ENCODE measurements around the gene DNAI4. TPM values are rescaled to one million over a fixed set of nuclear protein-coding genes. Genes with fewer than 3 reads are reported as not detected.

Gene DNAI4
- total and polyA plus RNA-seq, 2 of the 8 experiments (the other 6 are each of a cell fraction or from before 2014, with no cell fraction given): 0.32 to 2.1 TPM

- CTCF ChIA-PET (ENCODE audit: partially characterized antibody): no interaction called here
- no peaks in the 10 kb centered on the region for H3K36me3 ChIP-seq (ENCODE audit: control insufficient read depth in 2 of 4, insufficient read depth in 4 of 4, low read length in 3 of 4)
- no peak overlapping the region for H2BK15ac ChIP-seq (ENCODE audit: low read length)
- FAIRE-seq (no peak), DNase-seq (ENCODE audit: low read depth in 1 of 2, low spot score in 2 of 2) (no peak)
- no peak overlapping the region for H2BK120ac ChIP-seq (replicated peaks; ENCODE audit: low read depth, low read length)
- H3K9ac ChIP-seq (replicated peaks in 1 of 4; ENCODE audit: extremely low read depth in 1 of 4, low read depth in 3 of 4, low read length in 3 of 4): no peak overlapping the region
- no peaks in the 10 kb centered on the region for H3K23me2 ChIP-seq (ENCODE audit: low read depth, low read length)
- H4K91ac ChIP-seq (replicated peaks; ENCODE audit: insufficient read length, low read length): no peak overlapping the region
- H3K4me1 ChIP-seq (replicated peaks in 1 of 4; ENCODE audit: control insufficient read depth in 3 of 4, insufficient read depth in 4 of 4, low read length in 3 of 4): no peaks in the 10 kb centered on the region
- no peak overlapping the region for H4K5ac ChIP-seq (ENCODE audit: insufficient read length, low read depth, low read length)
- no peaks in the 10 kb centered on the region for H3K79me1 ChIP-seq (ENCODE audit: low read depth, low read length)
- H3K79me2 ChIP-seq (ENCODE audit: control insufficient read depth in 1 of 2, insufficient read depth in 2 of 2, low read length in 2 of 2): no peaks in the 10 kb centered on the region
- no peak overlapping the region for H2BK12ac ChIP-seq (ENCODE audit: low read depth, low read length)
- no peak overlapping the region for H2BK5ac ChIP-seq (ENCODE audit: low read depth, low read length)
- no peak overlapping the region for H4K8ac ChIP-seq (ENCODE audit: extremely low read depth, insufficient read depth, low read length)
- no peaks in the 10 kb centered on the region for H4K20me1 ChIP-seq (replicated peaks in 1 of 2; ENCODE audit: control insufficient read depth in 1 of 2, insufficient read depth in 2 of 2, low read length in 2 of 2)
- no peak overlapping the region for H3K4ac ChIP-seq (replicated peaks; ENCODE audit: insufficient read length, low read depth, low read length)
- H3K4me2 ChIP-seq (ENCODE audit: insufficient read depth in 1 of 2, low read depth in 2 of 2, low read length in 2 of 2): no peak overlapping the region
- H2AFZ ChIP-seq (ENCODE audit: low read length): no peak overlapping the region
- H3K4me3 ChIP-seq (ENCODE audit: extremely low read depth in 1 of 4, insufficient read depth in 2 of 4, low read depth in 3 of 4, low read length in 4 of 4): no peak overlapping the region
- no peaks in the 10 kb centered on the region for H3K9me3 ChIP-seq (ENCODE audit: insufficient read depth in 2 of 2, low read depth in 1 of 2, low read length in 1 of 2)
- H3K14ac ChIP-seq (ENCODE audit: insufficient read length): no peak overlapping the region
- H2BK20ac ChIP-seq (ENCODE audit: low read length): no peak overlapping the region
- H3K27ac ChIP-seq (ENCODE audit: low read depth, low read length): no peak overlapping the region
- H3K56ac ChIP-seq (replicated peaks; ENCODE audit: insufficient read length, low read depth, low read length): no peak overlapping the region
- POLR2A ChIA-PET (ENCODE audit: partially characterized antibody): no interaction called here
- WGBS, 2 experiments (ENCODE audit: extremely low coverage in 1 of 2, insufficient coverage in 1 of 2, insufficient read length in 1 of 2, insufficient replicate concordance in 2 of 2, low coverage in 1 of 2, low lambda C conversion rate in 2 of 2, missing lambda C conversion rate in 1 of 2): 88% methylated on average over 2 of the region's 2 CpGs; no CpG with 5 or more reads in 1 of the 2 experiments
- no peaks in the 10 kb centered on the region for H3K27me3 ChIP-seq (replicated peaks in 1 of 4; ENCODE audit: control insufficient read depth in 3 of 4, extremely low read depth in 1 of 4, insufficient read depth in 3 of 4, low read length in 3 of 4)
- no peak overlapping the region for H3K23ac ChIP-seq (ENCODE audit: insufficient read length)
- no peak overlapping the region for H3K18ac ChIP-seq (ENCODE audit: extremely low read depth, low read length)
- H2AK5ac ChIP-seq (ENCODE audit: low read depth, low read length): no peak overlapping the region
- no peak for TF ChIP-seq MAFK (IDR thresholded peaks at IDR 0.05; ENCODE audit: low read depth, low read length)
- TF ChIP-seq RNF2 (IDR thresholded peaks at IDR 0.05; ENCODE audit: borderline replicate concordance, low read depth, low read length, missing control alignments, poor library complexity, severe bottlenecking): no peak
- TF ChIP-seq BCL11A (IDR thresholded peaks at IDR 0.05; ENCODE audit: low read depth in 2 of 2, low read length in 2 of 2): no peak
- no peak for TF ChIP-seq ATF2 (IDR thresholded peaks at IDR 0.05; ENCODE audit: low read length)
- no peak for TF ChIP-seq EP300 (IDR thresholded peaks at IDR 0.05; ENCODE audit: borderline replicate concordance in 1 of 2, low read depth in 2 of 2, low read length in 2 of 2)
- no peak for TF ChIP-seq JUND (IDR thresholded peaks at IDR 0.05; ENCODE audit: low read length)
- TF ChIP-seq ATF3 (IDR thresholded peaks at IDR 0.05; ENCODE audit: insufficient read depth, low read depth, low read length): no peak
- TF ChIP-seq SIX5 (IDR thresholded peaks at IDR 0.05; ENCODE audit: low read depth, low read length): no peak
- TF ChIP-seq CBX8 (IDR thresholded peaks at IDR 0.05; ENCODE audit: borderline replicate concordance, low read depth, low read length): no peak
These were observed 154.4 kb downstream of the DNAI4 start for GRCh38 chr1:66770240-66770639.

All from H1 (cell line).